PC-9 (cell line): ENCODE measurements around the gene C1orf216. TPM values are rescaled to one million over a fixed set of nuclear protein-coding genes. Genes with fewer than 3 reads are reported as not detected.

Experiments used
- BruUV-seq: library from RNA; stranded (reverse); fragments of 400-500 nt; replicated peaks from 2 replicates; lab custom pipeline; 2021; lab: Mats Ljungman, UMichigan
- CTCF ChIA-PET: fragments of 300-600 bp; sonication (Branson Sonifier 250); formaldehyde crosslinking; loops from one replicate; lab custom pipeline; 2022; ENCODE audit warnings: antibody characterized with exemption; lab: Charles Lee
- POLR2A ChIA-PET: fragments of 300-600 bp; sonication (Branson Sonifier 250); formaldehyde crosslinking; loops from one replicate; lab custom pipeline; 2022; ENCODE audit warnings: antibody characterized with exemption; ENCODE audit not compliant: unreplicated experiment; lab: Charles Lee
- DNase-seq, 2 experiments: peaks; one replicate each; pipeline versions ENCODE4 v3.0.0 to v3.0.0-alpha.2; 2015 to 2022; ENCODE audit warnings: mixed read lengths in 1 of 2
- H2AFZ ChIP-seq: fragments of 200-600 bp; sonication (generic); 2 replicates; pipeline ENCODE4 v1.8.1; 2017; ENCODE audit warnings: antibody characterized with exemption
- H3F3A ChIP-seq: fragments of 200-600 bp; sonication (generic); 2 replicates; pipeline ENCODE4 v1.8.1; 2017; ENCODE audit warnings: antibody characterized with exemption, mild to moderate bottlenecking, low read depth; ENCODE audit not compliant: insufficient read depth
- H3K27ac ChIP-seq: fragments of 200-600 bp; sonication (generic); 2 replicates; pipeline ENCODE4 v1.6.1; 2016; ENCODE audit warnings: mixed run types
- H3K27me3 ChIP-seq: fragments of 200-600 bp; sonication (generic); 2 replicates; pipeline ENCODE4 v1.6.1; 2016; ENCODE audit warnings: low read depth, mixed run types; ENCODE audit not compliant: insufficient read depth
- H3K36me3 ChIP-seq: fragments of 200-600 bp; sonication (generic); 2 replicates; pipeline ENCODE4 v1.6.1; 2016; ENCODE audit warnings: low read depth, mixed run types
- H3K4me1 ChIP-seq: fragments of 200-600 bp; sonication (generic); replicated peaks from 2 replicates; pipeline ENCODE4 v1.6.1; 2016; ENCODE audit warnings: mixed run types; ENCODE audit not compliant: insufficient read depth
- H3K4me2 ChIP-seq: fragments of 200-600 bp; sonication (generic); 2 replicates; pipeline ENCODE4 v1.6.1; 2017; ENCODE audit warnings: mixed run types
- H3K4me3 ChIP-seq: fragments of 200-600 bp; sonication (generic); 2 replicates; pipeline ENCODE4 v1.6.1; 2016; ENCODE audit warnings: mixed run types
- H3K79me2 ChIP-seq: fragments of 200-600 bp; sonication (generic); 2 replicates; pipeline ENCODE4 v1.6.1; 2017; ENCODE audit warnings: low read depth, mixed run types
- H3K9me2 ChIP-seq: fragments of 200-600 bp; sonication (generic); 2 replicates; pipeline ENCODE4 v1.8.1; 2017; ENCODE audit warnings: mild to moderate bottlenecking; ENCODE audit not compliant: insufficient read depth
- H3K9me3 ChIP-seq: fragments of 200-600 bp; sonication (generic); 2 replicates; pipeline ENCODE4 v1.8.1; 2016; ENCODE audit warnings: low read depth; ENCODE audit not compliant: insufficient read depth
- H4K20me1 ChIP-seq: fragments of 200-600 bp; sonication (generic); 2 replicates; pipeline ENCODE4 v1.8.1; 2017; ENCODE audit not compliant: insufficient read depth
- CTCF ChIP-seq: fragments of 200-600 bp; sonication (generic); conservative IDR thresholded peaks from 2 replicates; pipeline ENCODE4 v1.6.1; 2017; ENCODE audit warnings: mixed run types, antibody characterized with exemption, mild to moderate bottlenecking, moderate library complexity
- EZH2 ChIP-seq: fragments of 200-600 bp; sonication (generic); IDR thresholded peaks from 2 replicates; pipeline ENCODE4 v1.8.0; 2017; ENCODE audit warnings: antibody characterized with exemption, low read depth
- intact Hi-C: fragments of 100-400 bp; cut with micrococcal nuclease; formaldehyde crosslinking; loops from one replicate; pipeline ENCODE4 v1.10.0; 2022; ENCODE audit not compliant: unreplicated experiment
- total RNA-seq: library from RNA; stranded (reverse); gene quantifications from 2 replicates; pipeline ENCODE4 v1.2.3, GENCODE V29; 2021

The C1orf216 gene
- total RNA-seq, 1 experiment from 2014 or later: 7.6 TPM

- no peak overlapping the region for H3K27ac ChIP-seq
- intact Hi-C loops: no loop called here
- no peaks in the 10 kb centered on the region for H3K9me2 ChIP-seq
- H3K79me2 ChIP-seq: no peaks in the 10 kb centered on the region
- BruUV-seq: no TSS peak
- H3K36me3 ChIP-seq: no peaks in the 10 kb centered on the region
- ChIA-PET CTCF (no interaction called here), POLR2A (no interaction called here)
- no peak overlapping the region for H3K4me2 ChIP-seq
- no peak overlapping the region for H3K4me3 ChIP-seq
- DNase-seq: no peak
- TF ChIP-seq CTCF: no peak
- H3F3A ChIP-seq: no peaks in the 10 kb centered on the region
- no peaks in the 10 kb centered on the region for H4K20me1 ChIP-seq
- no peak overlapping the region for H2AFZ ChIP-seq
- no peaks in the 10 kb centered on the region for H3K4me1 ChIP-seq
- no peaks in the 10 kb centered on the region for H3K27me3 ChIP-seq
- no peaks in the 10 kb centered on the region for H3K9me3 ChIP-seq
Measured at GRCh38 chr1:35762141-35762540, 43.5 kb upstream of the C1orf216 start.

- H3F3A ChIP-seq: no peaks in the 10 kb centered on the region
- H4K20me1 ChIP-seq: no peaks in the 10 kb centered on the region
- no peaks in the 10 kb centered on the region for H3K4me1 ChIP-seq
- H3K27me3 ChIP-seq: no peaks in the 10 kb centered on the region
- intact Hi-C loops: no loop called here
- H3K36me3 ChIP-seq: no peaks in the 10 kb centered on the region
- ChIA-PET CTCF (no interaction called here), POLR2A (no interaction called here)
- H3K9me3 ChIP-seq: no peaks in the 10 kb centered on the region
- DNase-seq: no peak
- no peak overlapping the region for H3K27ac ChIP-seq
- BruUV-seq: no TSS peak
- no peak overlapping the region for H3K4me2 ChIP-seq
- TF ChIP-seq CTCF (no peak), EZH2 (no peak)
- no peak overlapping the region for H3K4me3 ChIP-seq
- H2AFZ ChIP-seq: no peak overlapping the region
- no peaks in the 10 kb centered on the region for H3K9me2 ChIP-seq
- no peaks in the 10 kb centered on the region for H3K79me2 ChIP-seq
Measured at GRCh38 chr1:35756064-35756463, 37.4 kb upstream of the C1orf216 start.

- intact Hi-C loops: no loop called here
- Histone ChIP-seq H3K27ac (no peak overlapping the region), H3K79me2 (no peaks in the 10 kb centered on the region), H3K4me1 (no peaks in the 10 kb centered on the region), H3F3A (peaks cover 6% of the 10 kb centered on the region; the same call in 1 of the 2 replicates), H3K4me2 (no peak overlapping the region), H4K20me1 (no peaks in the 10 kb centered on the region), H3K9me2 (no peaks in the 10 kb centered on the region), H3K27me3 (no peaks in the 10 kb centered on the region), H3K9me3 (no peaks in the 10 kb centered on the region), H3K4me3 (no peak overlapping the region), H2AFZ (no peak overlapping the region), H3K36me3 (peaks cover 10% of the 10 kb centered on the region; the same call in 1 of the 2 replicates)
- ChIA-PET CTCF (no interaction called here), POLR2A (no interaction called here)
- no peak for DNase-seq
- BruUV-seq: no TSS peak
- TF ChIP-seq EZH2: no peak
- TF ChIP-seq CTCF: no peak
Measured at GRCh38 chr1:35753626-35754260, 35.1 kb upstream of the C1orf216 start.
